ENCODE measurements around the gene MTMR6.

- TF ChIP-seq, protein P1, sequence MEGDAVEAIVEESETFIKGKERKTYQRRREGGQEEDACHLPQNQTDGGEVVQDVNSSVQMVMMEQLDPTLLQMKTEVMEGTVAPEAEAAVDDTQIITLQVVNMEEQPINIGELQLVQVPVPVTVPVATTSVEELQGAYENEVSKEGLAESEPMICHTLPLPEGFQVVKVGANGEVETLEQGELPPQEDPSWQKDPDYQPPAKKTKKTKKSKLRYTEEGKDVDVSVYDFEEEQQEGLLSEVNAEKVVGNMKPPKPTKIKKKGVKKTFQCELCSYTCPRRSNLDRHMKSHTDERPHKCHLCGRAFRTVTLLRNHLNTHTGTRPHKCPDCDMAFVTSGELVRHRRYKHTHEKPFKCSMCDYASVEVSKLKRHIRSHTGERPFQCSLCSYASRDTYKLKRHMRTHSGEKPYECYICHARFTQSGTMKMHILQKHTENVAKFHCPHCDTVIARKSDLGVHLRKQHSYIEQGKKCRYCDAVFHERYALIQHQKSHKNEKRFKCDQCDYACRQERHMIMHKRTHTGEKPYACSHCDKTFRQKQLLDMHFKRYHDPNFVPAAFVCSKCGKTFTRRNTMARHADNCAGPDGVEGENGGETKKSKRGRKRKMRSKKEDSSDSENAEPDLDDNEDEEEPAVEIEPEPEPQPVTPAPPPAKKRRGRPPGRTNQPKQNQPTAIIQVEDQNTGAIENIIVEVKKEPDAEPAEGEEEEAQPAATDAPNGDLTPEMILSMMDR (IDR thresholded peaks at IDR 0.05) = no peak
- TF ChIP-seq POLR2A (IDR thresholded peaks at IDR 0.05; ENCODE audit: low read depth) (no peak), EP300 (IDR thresholded peaks at IDR 0.05) (no peak), POLR2AphosphoS5 (IDR thresholded peaks at IDR 0.05) (no peak)
These were observed 18.7 kb downstream of the MTMR6 start for GRCh38 chr13:25268561-25268960.
